Hepatocyte (in vitro differentiated cells): ENCODE data around the gene PRSS16.

Source experiments
- EZH2 ChIP-seq: fragments of 200-600 bp; sonication (generic); IDR thresholded peaks from 2 replicates; pipeline ENCODE4 v1.6.1; 2016; ENCODE audit warnings: antibody characterized with exemption, mild to moderate bottlenecking, borderline replicate concordance
- EZH2phosphoT487 ChIP-seq: fragments of 200-600 bp; sonication (generic); IDR thresholded peaks from one replicate; pipeline ENCODE4 v1.6.1; 2018; ENCODE audit warnings: antibody characterized with exemption, mild to moderate bottlenecking, low read depth, moderate library complexity; ENCODE audit not compliant: unreplicated experiment, severe bottlenecking
- TF ChIP-seq, protein P1 (sequence below): fragments of 200-600 bp; sonication (generic); IDR thresholded peaks from 2 replicates; pipeline ENCODE4 v1.5.1; 2016; ENCODE audit warnings: antibody characterized with exemption, mild to moderate bottlenecking; ENCODE audit not compliant: poor library complexity

DNA sequence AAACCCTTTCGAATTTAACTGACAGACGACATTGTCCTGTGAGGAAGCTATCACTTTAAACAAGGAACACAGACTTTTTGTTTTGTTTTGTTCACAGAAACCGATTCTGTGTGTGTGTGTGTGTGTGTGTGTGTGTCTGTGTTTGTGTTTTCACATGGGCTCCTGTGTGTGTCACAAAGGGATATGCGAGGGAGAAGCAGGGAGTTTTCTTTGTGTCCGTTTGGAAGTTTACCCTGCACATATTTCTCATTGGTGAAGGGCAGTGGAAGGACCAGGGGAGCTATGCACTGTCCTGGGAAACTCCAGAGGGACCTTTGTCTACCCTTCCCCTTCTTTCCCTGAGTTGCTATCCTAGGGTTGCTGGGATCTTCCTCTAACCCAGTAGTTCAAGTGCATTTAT lies 46.9 kb downstream of the PRSS16 start:
- TF ChIP-seq, protein P1, sequence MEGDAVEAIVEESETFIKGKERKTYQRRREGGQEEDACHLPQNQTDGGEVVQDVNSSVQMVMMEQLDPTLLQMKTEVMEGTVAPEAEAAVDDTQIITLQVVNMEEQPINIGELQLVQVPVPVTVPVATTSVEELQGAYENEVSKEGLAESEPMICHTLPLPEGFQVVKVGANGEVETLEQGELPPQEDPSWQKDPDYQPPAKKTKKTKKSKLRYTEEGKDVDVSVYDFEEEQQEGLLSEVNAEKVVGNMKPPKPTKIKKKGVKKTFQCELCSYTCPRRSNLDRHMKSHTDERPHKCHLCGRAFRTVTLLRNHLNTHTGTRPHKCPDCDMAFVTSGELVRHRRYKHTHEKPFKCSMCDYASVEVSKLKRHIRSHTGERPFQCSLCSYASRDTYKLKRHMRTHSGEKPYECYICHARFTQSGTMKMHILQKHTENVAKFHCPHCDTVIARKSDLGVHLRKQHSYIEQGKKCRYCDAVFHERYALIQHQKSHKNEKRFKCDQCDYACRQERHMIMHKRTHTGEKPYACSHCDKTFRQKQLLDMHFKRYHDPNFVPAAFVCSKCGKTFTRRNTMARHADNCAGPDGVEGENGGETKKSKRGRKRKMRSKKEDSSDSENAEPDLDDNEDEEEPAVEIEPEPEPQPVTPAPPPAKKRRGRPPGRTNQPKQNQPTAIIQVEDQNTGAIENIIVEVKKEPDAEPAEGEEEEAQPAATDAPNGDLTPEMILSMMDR, result no peak
- TF ChIP-seq EZH2 (no peak), EZH2phosphoT487 (no peak)
